ENCODE measurements around the gene MTCL3.

GRCh38 chr6:127520066-127520465 is 931 bp upstream of the MTCL3 start:
- TF ChIP-seq POLR2A (IDR thresholded peaks at IDR 0.05), result no peak
- TF ChIP-seq, protein P1, sequence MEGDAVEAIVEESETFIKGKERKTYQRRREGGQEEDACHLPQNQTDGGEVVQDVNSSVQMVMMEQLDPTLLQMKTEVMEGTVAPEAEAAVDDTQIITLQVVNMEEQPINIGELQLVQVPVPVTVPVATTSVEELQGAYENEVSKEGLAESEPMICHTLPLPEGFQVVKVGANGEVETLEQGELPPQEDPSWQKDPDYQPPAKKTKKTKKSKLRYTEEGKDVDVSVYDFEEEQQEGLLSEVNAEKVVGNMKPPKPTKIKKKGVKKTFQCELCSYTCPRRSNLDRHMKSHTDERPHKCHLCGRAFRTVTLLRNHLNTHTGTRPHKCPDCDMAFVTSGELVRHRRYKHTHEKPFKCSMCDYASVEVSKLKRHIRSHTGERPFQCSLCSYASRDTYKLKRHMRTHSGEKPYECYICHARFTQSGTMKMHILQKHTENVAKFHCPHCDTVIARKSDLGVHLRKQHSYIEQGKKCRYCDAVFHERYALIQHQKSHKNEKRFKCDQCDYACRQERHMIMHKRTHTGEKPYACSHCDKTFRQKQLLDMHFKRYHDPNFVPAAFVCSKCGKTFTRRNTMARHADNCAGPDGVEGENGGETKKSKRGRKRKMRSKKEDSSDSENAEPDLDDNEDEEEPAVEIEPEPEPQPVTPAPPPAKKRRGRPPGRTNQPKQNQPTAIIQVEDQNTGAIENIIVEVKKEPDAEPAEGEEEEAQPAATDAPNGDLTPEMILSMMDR (IDR thresholded peaks at IDR 0.05), result no peak

All from lower leg skin (tissue), 3 donors.